ENCODE data around the gene PIGN. TPM values are rescaled to one million over a fixed set of nuclear protein-coding genes. Genes with fewer than 3 reads are reported as not detected.
A peak's percentile ranks its signal among the peaks of the same experiment; 100 is the strongest.

PIGN gene
- total RNA-seq, result 10 to 100 TPM; 32.3 to 32.8 TPM

GRCh38 chr18:62186774-62187542, at the start of gene PIGN, which contains the start of gene RELCH:
Gene PIGN, minus strand, starts transcription at chr18:62187056. Its CDS starts 25,703 bp downstream, at chr18:62161353.
Gene RELCH, plus strand, starts transcription at chr18:62187255. Its CDS starts 251 bp downstream, at chr18:62187506.
- Mint-ChIP-seq H3K4me1 (peaks cover 27% of the 10 kb centered on the region), H3K27me3 (no peaks in the 10 kb centered on the region), H3K36me3 (ENCODE audit: low read depth) (peaks cover 37% of the 10 kb centered on the region), H3K4me3 (peak within 1 kb of the TSS; percentile 99), H3K27ac (peak within 1 kb of the TSS; percentile 99), H3K9me3 (no peaks in the 10 kb centered on the region)
- peak; percentile 94 for ATAC-seq (replicated peaks)

- Mint-ChIP-seq H3K4me1 (peaks cover 12% of the 10 kb centered on the region), H3K9me3 (no peaks in the 10 kb centered on the region), H3K36me3 (ENCODE audit: low read depth) (peaks cover 56% of the 10 kb centered on the region), H3K4me3 (no peak overlapping the region), H3K27ac (no peak overlapping the region), H3K27me3 (no peaks in the 10 kb centered on the region)
- no peak for ATAC-seq (replicated peaks)
These were observed 49.4 kb upstream of the PIGN start for GRCh38 chr18:62236252-62236651.

GRCh38 chr18:62226047-62226446, 39.2 kb upstream of the PIGN start:
- no peak overlapping the region for H3K27ac Mint-ChIP-seq
- no peaks in the 10 kb centered on the region for H3K9me3 Mint-ChIP-seq
- no peak overlapping the region for H3K4me3 Mint-ChIP-seq
- peaks cover 86% of the 10 kb centered on the region for H3K36me3 Mint-ChIP-seq (ENCODE audit: low read depth)
- no peaks in the 10 kb centered on the region for H3K4me1 Mint-ChIP-seq
- no peaks in the 10 kb centered on the region for H3K27me3 Mint-ChIP-seq
- ATAC-seq (replicated peaks), result no peak

GRCh38 chr18:62224229-62224628, 37.4 kb upstream of the PIGN start:
- no peaks in the 10 kb centered on the region for H3K27me3 Mint-ChIP-seq
- H3K36me3 Mint-ChIP-seq (ENCODE audit: low read depth), result peaks cover 76% of the 10 kb centered on the region
- H3K4me1 Mint-ChIP-seq, result no peaks in the 10 kb centered on the region
- H3K27ac Mint-ChIP-seq, result no peak overlapping the region
- H3K4me3 Mint-ChIP-seq, result no peak overlapping the region
- H3K9me3 Mint-ChIP-seq, result no peaks in the 10 kb centered on the region
- ATAC-seq (replicated peaks), result no peak

- no peaks in the 10 kb centered on the region for H3K9me3 Mint-ChIP-seq
- ATAC-seq (replicated peaks), result no peak
- H3K27me3 Mint-ChIP-seq, result no peaks in the 10 kb centered on the region
- H3K27ac Mint-ChIP-seq, result no peak overlapping the region
- H3K4me3 Mint-ChIP-seq, result no peak overlapping the region
- peaks cover 53% of the 10 kb centered on the region for H3K36me3 Mint-ChIP-seq (ENCODE audit: low read depth)
- peaks cover 12% of the 10 kb centered on the region for H3K4me1 Mint-ChIP-seq
These were observed 27.9 kb upstream of the PIGN start for GRCh38 chr18:62214790-62215189.

- peaks cover 40% of the 10 kb centered on the region for H3K36me3 Mint-ChIP-seq (ENCODE audit: low read depth)
- no peak for ATAC-seq (replicated peaks)
- peaks cover 21% of the 10 kb centered on the region for H3K4me1 Mint-ChIP-seq
- H3K27ac Mint-ChIP-seq, result no peak overlapping the region
- H3K27me3 Mint-ChIP-seq, result no peaks in the 10 kb centered on the region
- no peaks in the 10 kb centered on the region for H3K9me3 Mint-ChIP-seq
- no peak overlapping the region for H3K4me3 Mint-ChIP-seq
These were observed 24.5 kb upstream of the PIGN start for GRCh38 chr18:62211325-62211828.

- Mint-ChIP-seq H3K4me1 (peaks cover 20% of the 10 kb centered on the region), H3K36me3 (ENCODE audit: low read depth) (peaks cover 36% of the 10 kb centered on the region), H3K9me3 (no peaks in the 10 kb centered on the region), H3K4me3 (no peak overlapping the region), H3K27me3 (no peaks in the 10 kb centered on the region), H3K27ac (no peak overlapping the region)
- ATAC-seq (replicated peaks), result no peak
These were observed 23.3 kb upstream of the PIGN start for GRCh38 chr18:62210138-62210537.

- ATAC-seq (replicated peaks), result no peak
- Mint-ChIP-seq H3K27me3 (no peaks in the 10 kb centered on the region), H3K4me3 (no peak overlapping the region), H3K36me3 (ENCODE audit: low read depth) (peaks cover 25% of the 10 kb centered on the region), H3K9me3 (no peaks in the 10 kb centered on the region), H3K27ac (no peak overlapping the region), H3K4me1 (peaks cover 16% of the 10 kb centered on the region)
These were observed 22.2 kb upstream of the PIGN start for GRCh38 chr18:62209046-62209445.

GRCh38 chr18:62206593-62206992, 19.7 kb upstream of the PIGN start:
- peaks cover 6% of the 10 kb centered on the region for H3K36me3 Mint-ChIP-seq (ENCODE audit: low read depth)
- no peak for ATAC-seq (replicated peaks)
- H3K9me3 Mint-ChIP-seq, result no peaks in the 10 kb centered on the region
- no peak overlapping the region for H3K27ac Mint-ChIP-seq
- no peaks in the 10 kb centered on the region for H3K27me3 Mint-ChIP-seq
- peaks cover 22% of the 10 kb centered on the region for H3K4me1 Mint-ChIP-seq
- no peak overlapping the region for H3K4me3 Mint-ChIP-seq

- H3K4me3 Mint-ChIP-seq, result no peak overlapping the region
- H3K36me3 Mint-ChIP-seq (ENCODE audit: low read depth), result peaks cover 6% of the 10 kb centered on the region
- no peaks in the 10 kb centered on the region for H3K27me3 Mint-ChIP-seq
- no peak overlapping the region for H3K27ac Mint-ChIP-seq
- ATAC-seq (replicated peaks), result no peak
- no peaks in the 10 kb centered on the region for H3K9me3 Mint-ChIP-seq
- H3K4me1 Mint-ChIP-seq, result peaks cover 22% of the 10 kb centered on the region
These were observed 19.0 kb upstream of the PIGN start for GRCh38 chr18:62205824-62206223.

- H3K27ac Mint-ChIP-seq, result no peak overlapping the region
- peaks cover 17% of the 10 kb centered on the region for H3K4me1 Mint-ChIP-seq
- no peak overlapping the region for H3K4me3 Mint-ChIP-seq
- no peak for ATAC-seq (replicated peaks)
- no peaks in the 10 kb centered on the region for H3K36me3 Mint-ChIP-seq (ENCODE audit: low read depth)
- no peaks in the 10 kb centered on the region for H3K9me3 Mint-ChIP-seq
- H3K27me3 Mint-ChIP-seq, result no peaks in the 10 kb centered on the region
These were observed 15.0 kb upstream of the PIGN start for GRCh38 chr18:62201870-62202269.

GRCh38 chr18:62200121-62200914, 13.5 kb upstream of the PIGN start:
- peak; percentile 48 for ATAC-seq (replicated peaks)
- no peaks in the 10 kb centered on the region for H3K9me3 Mint-ChIP-seq
- H3K27me3 Mint-ChIP-seq, result no peaks in the 10 kb centered on the region
- H3K4me1 Mint-ChIP-seq, result peaks cover 21% of the 10 kb centered on the region
- H3K27ac Mint-ChIP-seq, result no peak overlapping the region
- no peaks in the 10 kb centered on the region for H3K36me3 Mint-ChIP-seq (ENCODE audit: low read depth)
- H3K4me3 Mint-ChIP-seq, result no peak overlapping the region

GRCh38 chr18:62199629-62200028, 12.8 kb upstream of the PIGN start:
- Mint-ChIP-seq H3K9me3 (no peaks in the 10 kb centered on the region), H3K4me1 (peaks cover 21% of the 10 kb centered on the region), H3K36me3 (ENCODE audit: low read depth) (no peaks in the 10 kb centered on the region), H3K4me3 (no peak overlapping the region), H3K27ac (no peak overlapping the region), H3K27me3 (no peaks in the 10 kb centered on the region)
- no peak for ATAC-seq (replicated peaks)

GRCh38 chr18:62198259-62198658, 11.4 kb upstream of the PIGN start:
- no peaks in the 10 kb centered on the region for H3K27me3 Mint-ChIP-seq
- peaks cover 26% of the 10 kb centered on the region for H3K4me1 Mint-ChIP-seq
- peak overlapping the region; percentile 2 for H3K4me3 Mint-ChIP-seq
- no peaks in the 10 kb centered on the region for H3K9me3 Mint-ChIP-seq
- peak; percentile 82 for ATAC-seq (replicated peaks)
- H3K27ac Mint-ChIP-seq, result no peak overlapping the region
- no peaks in the 10 kb centered on the region for H3K36me3 Mint-ChIP-seq (ENCODE audit: low read depth)

- ATAC-seq (replicated peaks), result no peak
- Mint-ChIP-seq H3K27ac (peak overlapping the region; percentile 38), H3K4me3 (no peak overlapping the region), H3K9me3 (no peaks in the 10 kb centered on the region), H3K36me3 (ENCODE audit: low read depth) (no peaks in the 10 kb centered on the region), H3K27me3 (no peaks in the 10 kb centered on the region), H3K4me1 (peaks cover 33% of the 10 kb centered on the region)
These were observed 10.1 kb upstream of the PIGN start for GRCh38 chr18:62196980-62197379.
